ENCODE data around the gene BHMT2.

- TF ChIP-seq CTCF (IDR thresholded peaks at IDR 0.05) (no peak), POLR2A (IDR thresholded peaks at IDR 0.05) (no peak)
Observed at GRCh38 chr5:79120221-79120620, 50.7 kb downstream of the BHMT2 start.

Data from Peyer's patch (tissue), 4 donors.